Activated T-cell treated with anti-CD3 and anti-CD28 coated beads, Interleukin-2, amount 50 U/mL, for 4 hours (primary cell): ENCODE measurements around the gene KCNQ5. TPM values are rescaled to one million over a fixed set of nuclear protein-coding genes. Genes with fewer than 3 reads are reported as not detected.

ENCODE experiments used
- ATAC-seq, 2 donors: fragments of 200-7000 bp; cut with Tn5 transposase; one replicate each; pipeline ENCODE4 v1.10.0; 2021
- DNase-seq: peaks from one replicate; pipeline ENCODE4 v3.0.0-alpha.2; 2020
- H3K27me3 Mint-ChIP-seq: one replicate; pipeline ENCODE4 v1.8.0; 2021; ENCODE audit warnings: low read depth, mixed read lengths
- H3K36me3 Mint-ChIP-seq: one replicate; pipeline ENCODE4 v1.8.0; 2022; ENCODE audit warnings: mixed read lengths; ENCODE audit not compliant: insufficient read depth
- H3K4me1 Mint-ChIP-seq: one replicate; pipeline ENCODE4 v1.8.0; 2021; ENCODE audit warnings: low read depth, mixed read lengths
- H3K4me3 Mint-ChIP-seq: one replicate; pipeline ENCODE4 v1.8.0; 2021; ENCODE audit warnings: mild to moderate bottlenecking, moderate library complexity, mixed read lengths
- H3K9me3 Mint-ChIP-seq: one replicate; pipeline ENCODE4 v1.8.0; 2021; ENCODE audit warnings: mixed read lengths
- total RNA-seq, 3 donors: library from RNA; stranded (reverse); gene quantifications; one replicate each; pipeline ENCODE4 v1.2.1, GENCODE V29; 2021

KCNQ5 gene
- total RNA-seq, 3 donors from 2014 or later, result 9.7 to 13.1 (median 11.0) TPM

DNA sequence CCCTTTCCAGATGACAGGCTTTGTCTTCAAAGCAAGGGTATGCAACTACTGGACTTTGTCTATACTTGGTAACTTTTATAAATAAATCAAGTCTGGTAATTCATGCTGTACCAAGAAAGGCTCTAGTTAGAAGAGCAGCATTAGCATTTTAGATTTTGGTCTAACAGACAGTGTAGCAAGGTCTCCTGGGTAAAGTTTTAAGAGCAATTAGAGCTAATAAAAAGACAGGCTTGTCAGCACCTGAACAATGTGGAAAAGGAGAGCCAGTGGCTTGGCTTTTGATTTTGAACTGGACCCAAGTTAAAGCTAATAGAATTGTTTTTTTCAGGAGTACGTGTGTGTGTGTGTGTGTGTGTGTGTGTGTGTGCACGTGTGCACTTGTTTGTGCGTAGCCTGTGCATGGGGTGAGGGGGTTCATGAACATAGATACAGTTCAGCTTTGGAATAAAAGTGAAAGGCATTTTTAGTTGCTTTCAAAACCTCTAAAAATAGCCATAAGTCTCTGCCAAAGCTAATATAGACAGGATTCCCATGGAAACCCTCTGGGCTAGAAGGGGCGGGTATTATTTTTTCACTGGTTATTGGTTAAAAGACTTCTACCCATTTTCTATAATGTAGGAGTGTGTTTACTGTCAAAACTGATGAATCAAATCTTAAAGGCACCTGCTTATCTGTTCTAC, 138.4 kb downstream of the KCNQ5 start:
- H3K4me3 Mint-ChIP-seq, result no peak overlapping the region
- H3K36me3 Mint-ChIP-seq, result no peaks in the 10 kb centered on the region
- H3K27me3 Mint-ChIP-seq, result no peaks in the 10 kb centered on the region
- ATAC-seq (no peak), DNase-seq (no peak)
- H3K9me3 Mint-ChIP-seq, result no peaks in the 10 kb centered on the region
- peaks cover 1% of the 10 kb centered on the region for H3K4me1 Mint-ChIP-seq

DNA sequence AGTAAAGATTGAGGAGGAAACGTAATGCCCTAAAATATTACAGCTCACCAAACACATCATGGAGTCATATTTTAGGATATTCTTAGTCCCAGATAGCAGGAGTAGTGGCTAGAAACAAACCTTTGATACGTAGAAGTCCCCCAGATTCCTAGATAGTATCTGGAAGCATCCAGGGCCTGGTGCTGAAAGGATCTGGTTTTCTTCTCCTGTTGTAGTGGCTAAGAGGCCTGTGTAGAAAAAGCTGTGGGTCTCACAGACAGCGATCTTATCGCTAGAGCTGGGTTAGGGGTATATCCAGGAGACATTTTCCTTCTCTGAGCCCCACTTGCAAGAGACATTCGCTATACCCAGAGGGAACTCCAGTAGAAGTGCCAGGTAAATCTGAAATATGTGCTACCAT, 139.9 kb downstream of the KCNQ5 start:
- Mint-ChIP-seq H3K27me3 (no peaks in the 10 kb centered on the region), H3K36me3 (no peaks in the 10 kb centered on the region), H3K4me1 (no peaks in the 10 kb centered on the region), H3K4me3 (no peak overlapping the region), H3K9me3 (no peaks in the 10 kb centered on the region)
- ATAC-seq (no peak), DNase-seq (no peak)

DNA sequence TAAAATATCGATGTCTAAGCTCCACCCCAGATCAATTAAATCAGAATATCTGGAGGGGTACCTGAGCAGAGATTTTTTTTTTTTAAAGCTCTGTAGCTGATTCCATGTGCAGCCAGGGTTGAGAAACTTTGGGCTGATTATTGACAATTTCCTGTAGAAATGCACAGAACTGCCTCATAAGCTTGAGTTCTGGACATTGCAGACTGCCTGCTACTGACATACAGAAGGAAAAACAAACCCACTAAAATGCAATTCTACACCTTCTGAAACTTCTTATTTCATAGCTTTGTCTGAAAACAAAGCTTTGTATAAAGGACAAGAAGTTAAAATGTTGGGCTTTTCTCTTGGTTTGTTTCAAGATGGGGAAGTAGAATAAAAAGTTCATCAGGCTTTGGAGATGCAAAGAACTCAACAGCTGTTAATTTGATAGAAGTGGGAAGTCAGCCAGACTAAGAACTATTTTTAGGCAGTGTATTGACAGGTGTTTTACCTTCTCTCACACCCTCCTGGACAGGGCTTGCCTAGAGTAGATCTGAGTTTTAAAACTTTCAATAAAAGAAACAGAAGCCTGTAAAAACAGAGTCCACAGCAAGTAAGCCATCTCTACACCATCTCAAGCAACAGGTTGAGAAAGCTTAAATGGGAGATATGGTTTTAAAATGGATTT, 147.7 kb downstream of the KCNQ5 start:
- Mint-ChIP-seq H3K27me3 (no peaks in the 10 kb centered on the region), H3K36me3 (no peaks in the 10 kb centered on the region), H3K4me1 (no peaks in the 10 kb centered on the region), H3K9me3 (no peaks in the 10 kb centered on the region), H3K4me3 (no peak overlapping the region)
- DNase-seq (no peak), ATAC-seq (no peak)

DNA sequence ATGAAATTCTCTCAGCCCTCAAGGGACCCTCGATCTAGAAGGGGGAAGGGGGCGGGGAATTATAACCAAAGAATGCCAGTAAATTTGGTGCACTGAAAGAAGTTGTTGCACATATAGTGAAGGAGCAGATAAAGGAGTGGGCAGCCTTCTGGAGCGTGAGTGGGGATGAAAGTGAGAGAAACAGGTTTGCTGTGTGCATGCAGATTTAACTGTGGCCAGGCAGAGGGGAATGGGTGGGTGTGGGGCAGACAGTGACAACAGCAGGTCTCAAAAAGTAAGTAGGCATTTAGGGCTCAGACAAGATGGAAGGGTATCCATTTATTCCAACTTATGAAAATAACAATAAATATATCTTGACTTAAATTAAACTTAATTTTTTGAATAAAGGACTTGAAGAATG, 149.1 kb downstream of the KCNQ5 start:
- H3K4me1 Mint-ChIP-seq, result no peaks in the 10 kb centered on the region
- no peaks in the 10 kb centered on the region for H3K36me3 Mint-ChIP-seq
- ATAC-seq (no peak), DNase-seq (no peak)
- H3K27me3 Mint-ChIP-seq, result no peaks in the 10 kb centered on the region
- H3K9me3 Mint-ChIP-seq, result no peaks in the 10 kb centered on the region
- no peak overlapping the region for H3K4me3 Mint-ChIP-seq

- H3K4me1 Mint-ChIP-seq, result no peaks in the 10 kb centered on the region
Measured at GRCh38 chr6:72776456-72776855, 154.6 kb downstream of the KCNQ5 start.

DNA sequence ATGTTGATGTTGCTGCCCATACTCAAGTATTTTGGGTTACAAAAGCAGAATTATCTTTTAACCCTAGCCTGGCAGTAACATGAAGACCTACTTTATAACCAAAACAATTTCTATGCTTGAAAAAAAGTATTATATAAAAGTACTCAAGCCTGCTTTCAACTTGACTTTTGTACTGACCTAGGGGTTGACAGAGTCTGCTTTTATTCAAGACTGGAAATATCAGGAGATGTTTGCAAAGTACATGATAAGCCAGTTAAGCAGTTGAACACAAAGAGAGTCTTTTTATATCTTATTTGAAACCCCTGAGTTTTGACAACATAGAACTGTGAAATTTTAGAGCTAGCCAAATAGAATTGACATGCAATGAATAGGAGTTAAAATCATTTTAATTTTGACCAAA, 159.8 kb downstream of the KCNQ5 start:
- Mint-ChIP-seq H3K27me3 (no peaks in the 10 kb centered on the region), H3K4me1 (no peaks in the 10 kb centered on the region), H3K4me3 (no peak overlapping the region), H3K36me3 (peaks cover 4% of the 10 kb centered on the region), H3K9me3 (no peaks in the 10 kb centered on the region)
- ATAC-seq (no peak), DNase-seq (no peak)

More at GRCh38 chr6:72776456-72776855, 154.6 kb downstream of the KCNQ5 start:
- no peaks in the 10 kb centered on the region for H3K9me3 Mint-ChIP-seq
- peaks cover 3% of the 10 kb centered on the region for H3K36me3 Mint-ChIP-seq
- ATAC-seq (no peak), DNase-seq (no peak)
- H3K4me3 Mint-ChIP-seq, result no peak overlapping the region
- H3K27me3 Mint-ChIP-seq, result no peaks in the 10 kb centered on the region

- ATAC-seq, result no peak
- no peaks in the 10 kb centered on the region for H3K4me1 Mint-ChIP-seq
Measured at GRCh38 chr6:72783035-72783434, 161.2 kb downstream of the KCNQ5 start.

DNA sequence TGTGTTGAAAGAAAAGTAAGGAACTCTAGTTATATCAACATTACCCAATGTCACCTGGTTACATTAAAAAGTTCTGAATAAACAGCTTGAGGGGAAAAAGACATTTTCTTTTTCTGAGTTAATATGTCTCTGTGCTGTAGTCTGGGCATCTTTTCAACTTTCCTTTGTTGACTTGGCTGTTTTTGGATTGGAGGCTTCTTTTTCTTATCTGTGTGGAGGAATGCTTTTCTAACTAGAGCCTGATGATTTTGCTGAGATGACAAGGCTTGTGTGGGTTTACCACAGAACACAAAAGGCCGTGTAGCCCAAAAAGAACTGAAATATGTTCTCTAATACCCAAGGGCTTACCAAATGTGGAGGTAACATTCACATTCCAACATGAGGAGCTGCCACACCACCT, 161.8 kb downstream of the KCNQ5 start:
- no peaks in the 10 kb centered on the region for H3K27me3 Mint-ChIP-seq
- no peak overlapping the region for H3K4me3 Mint-ChIP-seq
- H3K9me3 Mint-ChIP-seq, result no peaks in the 10 kb centered on the region
- no peaks in the 10 kb centered on the region for H3K4me1 Mint-ChIP-seq
- ATAC-seq (no peak), DNase-seq (no peak)
- H3K36me3 Mint-ChIP-seq, result peaks cover 2% of the 10 kb centered on the region

More at GRCh38 chr6:72783035-72783434, 161.2 kb downstream of the KCNQ5 start:
- Mint-ChIP-seq H3K27me3 (no peaks in the 10 kb centered on the region), H3K4me3 (no peak overlapping the region), H3K9me3 (no peaks in the 10 kb centered on the region), H3K36me3 (peaks cover 2% of the 10 kb centered on the region)
- no peak for DNase-seq

DNA sequence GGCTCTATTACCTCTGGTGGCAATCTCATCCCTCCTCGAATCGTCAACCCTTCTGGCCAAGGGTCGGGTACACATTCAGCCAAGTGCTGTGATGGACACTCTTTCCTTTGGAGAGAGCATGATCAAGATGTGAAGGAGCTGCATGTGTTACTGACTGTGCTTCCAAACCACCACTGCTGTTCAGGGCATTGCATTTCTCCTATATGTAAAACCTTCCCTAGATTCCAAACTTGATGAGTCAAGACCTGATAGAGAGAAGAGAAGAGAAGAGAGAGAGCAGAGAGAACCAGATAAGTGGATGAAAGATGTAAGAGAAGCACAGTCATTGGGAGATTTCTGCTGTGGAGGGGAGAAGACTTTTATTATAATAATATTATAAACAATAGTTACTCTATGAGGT, 162.2 kb downstream of the KCNQ5 start:
- DNase-seq, result no peak
- ATAC-seq, result no peak
- H3K36me3 Mint-ChIP-seq, result peaks cover 2% of the 10 kb centered on the region

GRCh38 chr6:72784581-72784980, 162.7 kb downstream of the KCNQ5 start:
- DNase-seq (no peak), ATAC-seq (no peak)
- no peaks in the 10 kb centered on the region for H3K9me3 Mint-ChIP-seq
- no peaks in the 10 kb centered on the region for H3K27me3 Mint-ChIP-seq
- no peak overlapping the region for H3K4me3 Mint-ChIP-seq
- no peaks in the 10 kb centered on the region for H3K4me1 Mint-ChIP-seq
- peaks cover 2% of the 10 kb centered on the region for H3K36me3 Mint-ChIP-seq

More for the DNA sequence above, 162.2 kb downstream of the KCNQ5 start:
- no peak overlapping the region for H3K4me3 Mint-ChIP-seq
- H3K27me3 Mint-ChIP-seq, result no peaks in the 10 kb centered on the region
- H3K4me1 Mint-ChIP-seq, result no peaks in the 10 kb centered on the region
- no peaks in the 10 kb centered on the region for H3K9me3 Mint-ChIP-seq

DNA sequence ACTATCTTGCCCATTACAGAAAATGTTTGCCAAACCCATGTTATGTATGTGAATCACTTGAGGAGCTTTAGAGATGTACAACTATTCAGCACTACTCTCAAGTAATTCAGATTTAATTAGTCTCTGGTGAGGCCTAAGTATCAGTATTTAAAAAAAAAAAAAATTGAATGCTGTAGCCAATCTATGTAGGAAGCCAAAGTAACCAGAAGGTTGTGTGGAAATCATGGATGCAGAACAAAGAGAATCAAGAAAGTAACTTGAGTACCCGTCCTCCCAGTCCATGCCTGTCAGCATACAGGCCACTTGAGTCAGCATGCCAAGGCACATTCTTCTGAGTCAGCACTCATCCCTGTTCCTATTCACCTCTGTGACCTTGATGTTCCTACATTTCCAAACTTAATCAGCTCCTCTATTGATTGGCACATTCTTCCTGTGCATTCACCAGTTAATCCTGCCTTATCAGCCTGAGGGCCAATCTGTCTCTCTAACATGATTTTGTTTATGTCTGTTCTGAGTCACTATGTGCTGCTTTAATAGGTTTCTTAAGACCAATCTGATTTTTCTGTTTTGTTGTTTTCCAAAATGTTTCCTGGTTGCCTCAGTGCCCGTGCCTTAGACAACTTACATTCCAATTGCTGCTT, 165.6 kb downstream of the KCNQ5 start:
- no peaks in the 10 kb centered on the region for H3K27me3 Mint-ChIP-seq
- peaks cover 2% of the 10 kb centered on the region for H3K4me1 Mint-ChIP-seq
- H3K9me3 Mint-ChIP-seq, result no peaks in the 10 kb centered on the region
- H3K36me3 Mint-ChIP-seq, result peaks cover 8% of the 10 kb centered on the region
- ATAC-seq (no peak), DNase-seq (no peak)
- no peak overlapping the region for H3K4me3 Mint-ChIP-seq

DNA sequence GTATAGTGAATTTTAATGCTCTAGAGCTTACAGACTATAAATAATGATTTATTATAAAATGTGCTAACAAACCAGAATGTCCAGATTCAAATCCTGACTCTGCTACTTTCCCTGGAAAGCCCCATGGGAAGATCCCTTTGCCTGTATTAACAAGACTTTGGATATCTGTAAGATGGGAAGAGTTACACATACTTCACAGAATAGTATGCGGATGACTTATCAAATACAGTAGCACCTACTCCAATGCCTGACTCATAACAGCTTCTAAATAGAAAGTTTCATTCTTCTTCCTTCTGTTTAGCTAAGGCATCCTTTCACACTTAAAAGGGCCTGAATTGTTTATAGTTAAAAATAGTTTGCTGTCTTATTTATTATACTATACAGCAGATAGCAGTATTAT, 166.3 kb downstream of the KCNQ5 start:
- Mint-ChIP-seq H3K36me3 (peaks cover 8% of the 10 kb centered on the region), H3K4me1 (peaks cover 2% of the 10 kb centered on the region), H3K4me3 (no peak overlapping the region), H3K9me3 (no peaks in the 10 kb centered on the region), H3K27me3 (no peaks in the 10 kb centered on the region)
- ATAC-seq (no peak), DNase-seq (no peak)

DNA sequence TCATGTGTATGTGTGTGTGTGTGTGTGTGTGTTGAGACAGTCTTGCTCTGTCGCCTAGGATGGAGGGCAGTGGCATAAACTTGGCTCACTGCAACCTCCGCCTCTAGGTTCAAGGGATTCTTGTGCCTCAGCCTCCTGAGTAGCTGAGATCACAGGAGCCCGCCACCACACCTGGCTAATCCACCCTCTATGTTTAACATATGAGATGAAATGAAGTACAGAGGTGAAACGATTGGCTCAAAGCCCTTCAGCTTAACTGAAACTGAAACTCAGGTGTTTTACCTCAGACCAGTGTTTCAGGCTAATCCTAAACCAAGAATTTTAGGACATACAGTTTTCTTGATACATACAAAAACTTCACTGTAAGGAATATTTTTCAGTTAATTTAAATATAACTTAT, 167.3 kb downstream of the KCNQ5 start:
- no peak for DNase-seq
- H3K27me3 Mint-ChIP-seq, result no peaks in the 10 kb centered on the region
- no peak for ATAC-seq
- H3K4me3 Mint-ChIP-seq, result no peak overlapping the region
- peaks cover 7% of the 10 kb centered on the region for H3K36me3 Mint-ChIP-seq
- H3K4me1 Mint-ChIP-seq, result peaks cover 2% of the 10 kb centered on the region
- H3K9me3 Mint-ChIP-seq, result no peaks in the 10 kb centered on the region

DNA sequence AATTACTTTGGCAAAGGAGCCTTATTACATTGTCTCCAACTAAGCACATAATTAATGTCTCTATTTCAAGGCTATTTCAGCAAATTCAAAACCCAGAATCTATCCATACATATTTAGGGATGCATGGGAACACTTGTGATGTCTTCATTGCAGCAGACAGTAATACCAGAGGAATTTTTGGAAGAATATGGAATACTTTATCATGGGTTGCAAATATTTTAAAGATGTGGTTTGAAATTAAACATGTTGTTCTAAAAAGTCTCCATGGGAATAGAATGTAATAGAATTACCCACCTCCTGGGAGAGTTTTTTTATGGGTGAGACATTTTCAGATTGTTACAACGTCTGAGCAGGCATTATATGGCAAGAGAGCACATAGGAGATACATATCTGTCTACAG, 170.8 kb downstream of the KCNQ5 start:
- DNase-seq (no peak), ATAC-seq (no peak)
- Mint-ChIP-seq H3K36me3 (peaks cover 7% of the 10 kb centered on the region), H3K27me3 (no peaks in the 10 kb centered on the region), H3K4me3 (no peak overlapping the region), H3K9me3 (no peaks in the 10 kb centered on the region), H3K4me1 (peaks cover 2% of the 10 kb centered on the region)
